GM23338 (cell line): Measurements from ENCODE around the gene MACO1. TPM values are rescaled to one million over a fixed set of nuclear protein-coding genes. Genes with fewer than 3 reads are reported as not detected.

Source experiments
- ATAC-seq: fragments of 200-7000 bp; cut with Tn5 transposase; 3 replicates; pipeline ENCODE4 v1.9.1; 2020
- DNase-seq: peaks from one replicate; pipeline ENCODE4 v3.0.0-alpha.2; 2015; ENCODE audit warnings: low spot score
- H2AFZ ChIP-seq: fragments of 200-600 bp; sonication (generic); 2 replicates; pipeline ENCODE4 v1.8.0; 2016; ENCODE audit warnings: antibody characterized with exemption, mild to moderate bottlenecking, moderate library complexity
- H3F3A ChIP-seq: fragments of 200-600 bp; sonication (generic); replicated peaks from 2 replicates; pipeline ENCODE4 v1.8.0; 2017; ENCODE audit warnings: antibody characterized with exemption, mixed run types, low read depth
- H3K27ac ChIP-seq: fragments of 200-600 bp; sonication (generic); 2 replicates; pipeline ENCODE4 v1.6.1; 2016; ENCODE audit warnings: low read depth
- H3K27me3 ChIP-seq: fragments of 200-600 bp; sonication (generic); 2 replicates; pipeline ENCODE4 v1.8.0; 2016; ENCODE audit warnings: mild to moderate bottlenecking, mixed run types, moderate library complexity; ENCODE audit not compliant: insufficient read depth
- H3K36me3 ChIP-seq: fragments of 200-600 bp; sonication (generic); 2 replicates; pipeline ENCODE4 v1.8.0; 2016; ENCODE audit warnings: mild to moderate bottlenecking; ENCODE audit not compliant: insufficient read depth
- H3K4me1 ChIP-seq: fragments of 200-600 bp; sonication (generic); 2 replicates; pipeline ENCODE4 v1.8.0; 2016; ENCODE audit warnings: mild to moderate bottlenecking, moderate library complexity; ENCODE audit not compliant: insufficient read depth
- H3K4me2 ChIP-seq: fragments of 200-600 bp; sonication (generic); 2 replicates; pipeline ENCODE4 v1.7.1; 2017; ENCODE audit warnings: mixed run types
- H3K4me3 ChIP-seq: fragments of 200-600 bp; sonication (generic); 2 replicates; pipeline ENCODE4 v1.6.1; 2016; ENCODE audit warnings: mixed run types
- H3K79me2 ChIP-seq: fragments of 200-600 bp; sonication (generic); replicated peaks from 2 replicates; pipeline ENCODE4 v1.8.0; 2017; ENCODE audit warnings: mild to moderate bottlenecking; ENCODE audit not compliant: insufficient read depth
- H3K9me2 ChIP-seq: fragments of 200-600 bp; sonication (generic); 2 replicates; pipeline ENCODE4 v1.8.0; 2017; ENCODE audit not compliant: insufficient read depth
- H4K20me1 ChIP-seq: fragments of 200-600 bp; sonication (generic); replicated peaks from 2 replicates; pipeline ENCODE4 v1.8.0; 2017; ENCODE audit warnings: mild to moderate bottlenecking; ENCODE audit not compliant: insufficient read depth
- H3K27ac Mint-ChIP-seq: 2 replicates; pipeline ENCODE4 v1.8.0; 2020; ENCODE audit warnings: inconsistent platforms, mild to moderate bottlenecking, moderate library complexity, mixed read lengths
- H3K27me3 Mint-ChIP-seq: 3 replicates; pipeline ENCODE4 v1.8.0; 2022; ENCODE audit warnings: low read depth, mild to moderate bottlenecking, moderate library complexity, mixed read lengths, inconsistent platforms; ENCODE audit not compliant: insufficient read depth, poor library complexity
- H3K36me3 Mint-ChIP-seq: 3 replicates; pipeline ENCODE4 v1.8.0; 2021; ENCODE audit warnings: low read depth, mild to moderate bottlenecking, inconsistent platforms, moderate library complexity, mixed read lengths
- H3K4me1 Mint-ChIP-seq: 3 replicates; pipeline ENCODE4 v1.8.0; 2020; ENCODE audit warnings: mild to moderate bottlenecking, inconsistent platforms, mixed read lengths
- H3K4me3 Mint-ChIP-seq: 3 replicates; pipeline ENCODE4 v1.8.0; 2021; ENCODE audit warnings: moderate library complexity, mild to moderate bottlenecking, inconsistent platforms, mixed read lengths
- H3K9me3 Mint-ChIP-seq: 3 replicates; pipeline ENCODE4 v1.8.0; 2020; ENCODE audit warnings: moderate library complexity, mild to moderate bottlenecking, inconsistent platforms, mixed read lengths
- CTCF ChIP-seq, 2 experiments: fragments of 200-600 bp in 1 of 2; sonication (generic) in 1 of 2; conservative IDR thresholded peaks; 2 replicates each; pipeline versions ENCODE4 v1.5.1 to v1.6.1; 2016 to 2017; ENCODE audit warnings: antibody characterized with exemption in 2 of 2, low read depth in 2 of 2, mild to moderate bottlenecking in 2 of 2, moderate library complexity in 1 of 2
- POLR2AphosphoS5 ChIP-seq: IDR thresholded peaks from 2 replicates; pipeline ENCODE4 v1.6.1; 2016; ENCODE audit warnings: antibody characterized with exemption, low read depth
- STAT1 ChIP-seq: IDR thresholded peaks from one replicate; pipeline ENCODE4 v1.6.1; 2016; ENCODE audit warnings: antibody characterized with exemption; ENCODE audit not compliant: unreplicated experiment
- ZNF462 ChIP-seq: fragments of 250-450 bp; sonication (Bioruptor Pico); IDR thresholded peaks from 2 replicates; pipeline ENCODE4 v1.5.0; 2020; ENCODE audit warnings: mild to moderate bottlenecking, moderate library complexity
- polyA plus RNA-seq: library from polyadenylated mRNA; unstranded; fragments of >200 nt; fragmentation: Nextera tagmentation; extraction: Ambion mirVana; gene quantifications from 2 replicates; pipeline ENCODE4 v1.2.1, GENCODE V29; 2016
- total RNA-seq: library from RNA; depleted of rRNA; stranded (reverse); fragments of >200 nt; shearing (Covaris generic); gene quantifications from 2 replicates; pipeline ENCODE4 v1.2.3, GENCODE V29; 2014

MACO1 gene
- total and polyA plus RNA-seq, 2 experiments from 2014 or later: 9.8 to 10.6 TPM

- Mint-ChIP-seq H3K27ac (no peak overlapping the region), H3K27me3 (peaks cover 13% of the 10 kb centered on the region), H3K9me3 (no peaks in the 10 kb centered on the region), H3K4me3 (no peak overlapping the region; the same call in 2 of the 3 replicates), H3K36me3 (no peaks in the 10 kb centered on the region), H3K4me1 (peaks cover 11% of the 10 kb centered on the region)
- no peak for TF ChIP-seq POLR2AphosphoS5
- no peak for TF ChIP-seq ZNF462 (CRISPR knock-in tag)
- peak; percentile 82 to 93 for TF ChIP-seq CTCF (conservative IDR thresholded peaks at IDR 0.05; ENCODE audit: low read depth in 2 of 2)
- TF ChIP-seq STAT1: no peak
- H3K79me2 ChIP-seq: no peaks in the 10 kb centered on the region
- peaks cover 16% of the 10 kb centered on the region for H3K4me1 ChIP-seq
- no peak overlapping the region for H3K4me2 ChIP-seq
- DNase-seq: peak; percentile 86
- H2AFZ ChIP-seq: peak overlapping the region; percentile 21; the same call in 1 of the 2 replicates
- peak; percentile 10 for ATAC-seq
- H3K27me3 ChIP-seq: no peaks in the 10 kb centered on the region
- no peaks in the 10 kb centered on the region for H4K20me1 ChIP-seq
- H3K36me3 ChIP-seq: no peaks in the 10 kb centered on the region
- H3K27ac ChIP-seq: no peak overlapping the region
- H3K9me2 ChIP-seq: no peaks in the 10 kb centered on the region
- H3F3A ChIP-seq: no peaks in the 10 kb centered on the region
- H3K4me3 ChIP-seq: no peak overlapping the region
Observed at GRCh38 chr1:25520446-25521061, 89.9 kb downstream of the MACO1 start.
